Stomach (tissue), 9 donors: ENCODE measurements around the gene DNASE1L3. TPM values are rescaled to one million over a fixed set of nuclear protein-coding genes. Genes with fewer than 3 reads are reported as not detected.
A peak's percentile ranks its signal among the peaks of the same experiment; 100 is the strongest.

Experiments used
- DNase-seq, 2 donors: peaks; one replicate each; pipeline versions ENCODE4 v3.0.0 to v3.0.0-alpha.2; 2013 to 2019
- H3K27ac ChIP-seq, 5 donors: fragments of 200-600 bp in 4 of 5; sonication (generic) in 4 of 5; one replicate each; pipeline ENCODE4 v1.5.1; 2013 to 2019; ENCODE audit warnings: mild to moderate bottlenecking in 1 of 5, moderate library complexity in 1 of 5
- H3K27me3 ChIP-seq, 3 donors: fragments of 200-600 bp; sonication (generic); one replicate each; pipeline ENCODE4 v1.5.1; 2017 to 2019; ENCODE audit warnings: mixed run types in 1 of 3
- H3K36me3 ChIP-seq, 4 donors: fragments of 200-600 bp; sonication (generic); 1 replicate in 3 of 4; 2 replicates in 1 of 4; pipeline ENCODE4 v1.5.1; 2016 to 2019
- H3K4me1 ChIP-seq, 4 donors: fragments of 200-600 bp; sonication (generic); one replicate each; pipeline ENCODE4 v1.5.1; 2016 to 2019
- H3K4me3 ChIP-seq, 4 donors: fragments of 200-600 bp; sonication (generic) in 3 of 4; one replicate each; pipeline ENCODE4 v1.5.1; 2016 to 2019; ENCODE audit warnings: mild to moderate bottlenecking in 1 of 4
- H3K9me3 ChIP-seq, 4 donors: fragments of 200-600 bp; sonication (generic); one replicate each; pipeline ENCODE4 v1.5.1; 2016 to 2019
- CTCF ChIP-seq, 7 experiments: fragments of 450-650 bp in 4 of 7; fragments of 200-600 bp in 3 of 7; sonication (generic) in 3 of 7; IDR thresholded peaks; one replicate each; pipeline ENCODE4 v1.5.1; 2016 to 2019; ENCODE audit warnings: antibody characterized with exemption in 7 of 7, control low read depth in 2 of 7, mild to moderate bottlenecking in 1 of 7
- EP300 ChIP-seq: sonication (generic); formaldehyde crosslinking; IDR thresholded peaks from one replicate; pipeline ENCODE4 v1.6.1; 2017; ENCODE audit warnings: antibody characterized with exemption
- POLR2A ChIP-seq, 4 donors: fragments of 450-650 bp; IDR thresholded peaks; one replicate each; pipeline ENCODE4 v1.6.1; 2016; ENCODE audit warnings: antibody characterized with exemption in 4 of 4, control low read depth in 2 of 4, mild to moderate bottlenecking in 1 of 4, moderate library complexity in 1 of 4
- POLR2AphosphoS5 ChIP-seq, 3 donors: sonication (generic); formaldehyde crosslinking; IDR thresholded peaks; one replicate each; pipeline ENCODE4 v1.6.1; 2016; ENCODE audit warnings: antibody characterized with exemption in 3 of 3
- WGBS, 5 donors: extraction: QIAGEN DNeasy Blood & Tissue Kit in 3 of 5; methylation state at CpG; one replicate each; pipeline versions ENCODE4 v1.1.5 to v1.1.7; 2013 to 2018; 5-methylcytosine and 5-hydroxymethylcytosine counted together
- intact Hi-C: fragments of 100-400 bp; cut with DNase I; formaldehyde crosslinking; loops from one replicate; pipeline ENCODE4 v1.15.1; 2023; ENCODE audit warnings: low total_unique reads
- polyA plus RNA-seq, 3 donors: library from polyadenylated mRNA; stranded (reverse); fragments of 200-250 nt; gene quantifications; one replicate each; pipeline ENCODE4 v1.2.3, GENCODE V29; 2013
- total RNA-seq, 5 donors: library from RNA; depleted of rRNA; stranded (reverse); fragments of >200 nt; gene quantifications; one replicate each; pipeline versions ENCODE4 v1.1.0 to v1.2.3, GENCODE V29; 2014 to 2016
- donor health status: healthy with polysubstance abuse.
- donor health status: Bipolar disorder and iron deficiency.
- donor health status: healthy.

Gene DNASE1L3
- total and polyA plus RNA-seq, 8 donors: 0.43 to 10.4 (median 3.1) TPM; not detected in 2

GRCh38 chr3:58171126-58171525 lies 39.6 kb downstream of the DNASE1L3 start:
- no peaks in the 10 kb centered on the region for H3K27me3 ChIP-seq
- H3K27ac ChIP-seq: peak overlapping the region in 1 of 5 donors; percentile 55
- intact Hi-C loops: loop anchor here (10.0 kb wide), 1 partner anchor 166 kb away; the partner anchor contains the start of gene FLNB
- no peak overlapping the region for H3K4me3 ChIP-seq
- TF ChIP-seq POLR2AphosphoS5 (IDR thresholded peaks at IDR 0.05): no peak
- TF ChIP-seq POLR2A (IDR thresholded peaks at IDR 0.05): no peak
- no peak for TF ChIP-seq EP300
- no peak for TF ChIP-seq CTCF (IDR thresholded peaks at IDR 0.05)
- H3K4me1 ChIP-seq: peaks cover 37 to 58% (median 51%) of the 10 kb centered on the region in 4 donors
- DNase-seq: no peak
- WGBS, 5 donors: 80 to 93% (median 92%) methylated on average over 9 of the region's 9 CpGs
- no peaks in the 10 kb centered on the region for H3K9me3 ChIP-seq
- H3K36me3 ChIP-seq: peaks cover 18 to 61% (median 45%) of the 10 kb centered on the region in 4 donors

- peaks cover 18 to 69% (median 51%) of the 10 kb centered on the region in 4 donors for H3K36me3 ChIP-seq
- no peak for TF ChIP-seq POLR2A (IDR thresholded peaks at IDR 0.05)
- TF ChIP-seq EP300: no peak
- TF ChIP-seq POLR2AphosphoS5 (IDR thresholded peaks at IDR 0.05): no peak
- no peak for TF ChIP-seq CTCF (IDR thresholded peaks at IDR 0.05)
Observed at GRCh38 chr3:58170376-58170775, 40.4 kb downstream of the DNASE1L3 start.

DNA sequence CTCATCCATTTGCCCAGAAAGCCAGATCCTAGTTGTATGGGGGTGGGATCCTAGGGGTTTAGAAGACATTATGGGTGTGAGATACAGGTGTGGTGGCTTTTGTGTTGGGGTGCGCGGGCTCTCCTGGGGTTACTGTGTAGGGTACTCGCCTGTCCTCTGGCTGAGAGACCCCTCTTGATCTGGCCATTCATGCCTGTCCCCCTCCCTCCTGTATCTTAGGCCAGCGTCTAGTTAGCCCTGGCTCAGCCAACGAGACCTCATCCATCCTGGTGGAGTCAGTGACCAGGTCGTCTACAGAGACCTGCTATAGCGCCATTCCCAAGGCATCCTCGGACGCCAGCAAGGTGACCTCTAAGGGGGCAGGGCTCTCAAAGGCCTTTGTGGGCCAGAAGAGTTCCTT lies 41.4 kb downstream of the DNASE1L3 start:
- Histone ChIP-seq H3K27me3 (no peaks in the 10 kb centered on the region), H3K4me3 (no peak overlapping the region), H3K4me1 (peaks cover 34 to 58% (median 51%) of the 10 kb centered on the region in 4 donors), H3K36me3 (peaks cover 18 to 79% (median 58%) of the 10 kb centered on the region in 4 donors), H3K9me3 (no peaks in the 10 kb centered on the region), H3K27ac (peak overlapping the region in 2 of 5 donors; percentile 61 to 63)
- no peak for TF ChIP-seq EP300
- TF ChIP-seq CTCF (IDR thresholded peaks at IDR 0.05): no peak
- no peak for TF ChIP-seq POLR2AphosphoS5 (IDR thresholded peaks at IDR 0.05)
- no peak for TF ChIP-seq POLR2A (IDR thresholded peaks at IDR 0.05)
- intact Hi-C loops: no loop called here
- no peak for DNase-seq
- WGBS, 5 donors: 75 to 91% (median 87%) methylated on average over 6 to 9 of the region's 9 CpGs

More at GRCh38 chr3:58170376-58170775, 40.4 kb downstream of the DNASE1L3 start:
- H3K27ac ChIP-seq: peak overlapping the region in 2 of 5 donors; percentile 12 to 55
- peaks cover 34 to 58% (median 51%) of the 10 kb centered on the region in 4 donors for H3K4me1 ChIP-seq
- H3K27me3 ChIP-seq: no peaks in the 10 kb centered on the region
- no peak for DNase-seq
- H3K9me3 ChIP-seq: no peaks in the 10 kb centered on the region
- intact Hi-C loops: loop anchor here (10.0 kb wide), 1 partner anchor 166 kb away; the partner anchor contains the start of gene FLNB
- 79 to 91% (median 84%) methylated on average over 11 of the region's 11 CpGs for WGBS, 5 donors
- no peak overlapping the region for H3K4me3 ChIP-seq

DNA sequence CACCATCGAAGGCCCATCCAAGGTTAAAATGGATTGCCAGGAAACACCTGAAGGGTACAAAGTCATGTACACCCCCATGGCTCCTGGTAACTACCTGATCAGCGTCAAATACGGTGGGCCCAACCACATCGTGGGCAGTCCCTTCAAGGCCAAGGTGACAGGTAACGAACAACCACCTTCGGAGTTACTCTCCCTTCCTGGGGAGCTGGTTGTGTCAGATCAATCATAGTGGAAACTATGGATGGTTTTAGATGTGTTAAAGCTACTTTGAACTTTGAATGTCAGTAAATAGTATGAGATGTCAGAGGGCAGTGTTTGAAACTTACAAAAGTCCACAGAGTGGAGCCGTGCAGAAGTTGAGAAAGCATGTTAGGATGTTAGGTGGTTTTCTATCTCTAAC lies 42.3 kb downstream of the DNASE1L3 start:
- peak overlapping the region in 2 of 5 donors; percentile 61 to 63 for H3K27ac ChIP-seq
- H3K4me1 ChIP-seq: peaks cover 34 to 58% (median 51%) of the 10 kb centered on the region in 4 donors
- intact Hi-C loops: no loop called here
- no peaks in the 10 kb centered on the region for H3K27me3 ChIP-seq
- 78 to 92% (median 83%) methylated on average over 7 of the region's 7 CpGs for WGBS, 5 donors
- H3K4me3 ChIP-seq: no peak overlapping the region
- H3K9me3 ChIP-seq: no peaks in the 10 kb centered on the region
- no peak for TF ChIP-seq CTCF (IDR thresholded peaks at IDR 0.05)
- no peak for TF ChIP-seq POLR2A (IDR thresholded peaks at IDR 0.05)
- no peak for TF ChIP-seq EP300
- no peak for TF ChIP-seq POLR2AphosphoS5 (IDR thresholded peaks at IDR 0.05)
- DNase-seq: no peak
- peaks cover 18 to 86% (median 62%) of the 10 kb centered on the region in 4 donors for H3K36me3 ChIP-seq
